GM21619 (cell line): ENCODE results near the gene ZNRF3.

Experiments used
- ATAC-seq: cut with Tn5 transposase; IDR thresholded peaks from one replicate; pipeline ENCODE4 v1.9.1; 2021; ENCODE audit not compliant: unreplicated experiment

ZNRF3 gene

GRCh38 chr22:28981818-28982499, 98.6 kb downstream of the ZNRF3 start:
- ATAC-seq: no peak

GRCh38 chr22:28983190-28983589, 99.8 kb downstream of the ZNRF3 start:
- no peak for ATAC-seq

GRCh38 chr22:28983788-28984441, 100.5 kb downstream of the ZNRF3 start:
- no peak for ATAC-seq

- no peak for ATAC-seq
Measured at GRCh38 chr22:28984482-28985158, 101.2 kb downstream of the ZNRF3 start.

GRCh38 chr22:28985581-28986290, 102.4 kb downstream of the ZNRF3 start:
- ATAC-seq: no peak

GRCh38 chr22:28986366-28986765, 103.0 kb downstream of the ZNRF3 start:
- no peak for ATAC-seq

GRCh38 chr22:28988457-28988856, 105.1 kb downstream of the ZNRF3 start:
- ATAC-seq: no peak

GRCh38 chr22:28989035-28989464, 105.7 kb downstream of the ZNRF3 start:
- ATAC-seq: no peak

- no peak for ATAC-seq
Measured at GRCh38 chr22:28989484-28989883, 106.1 kb downstream of the ZNRF3 start.

GRCh38 chr22:28989912-28990311, 106.5 kb downstream of the ZNRF3 start:
- no peak for ATAC-seq

GRCh38 chr22:28992565-28993356, 109.4 kb downstream of the ZNRF3 start:
- ATAC-seq: no peak

- ATAC-seq: no peak
Measured at GRCh38 chr22:28994522-28994921, 111.2 kb downstream of the ZNRF3 start.

GRCh38 chr22:28995551-28995950, 112.2 kb downstream of the ZNRF3 start:
- no peak for ATAC-seq

GRCh38 chr22:28997342-28997741, 114.0 kb downstream of the ZNRF3 start:
- ATAC-seq: no peak

- no peak for ATAC-seq
Measured at GRCh38 chr22:28998681-28999080, 115.3 kb downstream of the ZNRF3 start.

GRCh38 chr22:28999510-28999909, 116.1 kb downstream of the ZNRF3 start:
- no peak for ATAC-seq

GRCh38 chr22:28999919-29000556, 116.7 kb downstream of the ZNRF3 start:
- no peak for ATAC-seq

- ATAC-seq: no peak
Measured at GRCh38 chr22:29000641-29001040, 117.3 kb downstream of the ZNRF3 start.

- ATAC-seq: no peak
Measured at GRCh38 chr22:29002603-29003002, 119.2 kb downstream of the ZNRF3 start.

- ATAC-seq: no peak
Measured at GRCh38 chr22:29003552-29003951, 120.2 kb downstream of the ZNRF3 start.
